Stimulated activated CD4-positive, alpha-beta T cell treated with anti-CD3 and anti-CD28 coated beads, TNF-alpha, amount 100 ng/mL, for 1 hour (primary cell): Measurements from ENCODE around the gene MYL11.

Source experiments
- DNase-seq, 3 donors: peaks; one replicate each; pipeline ENCODE4 v3.0.0-alpha.2; 2020; ENCODE audit warnings: low read depth in 3 of 3, low spot score in 1 of 3

Gene MYL11

DNA sequence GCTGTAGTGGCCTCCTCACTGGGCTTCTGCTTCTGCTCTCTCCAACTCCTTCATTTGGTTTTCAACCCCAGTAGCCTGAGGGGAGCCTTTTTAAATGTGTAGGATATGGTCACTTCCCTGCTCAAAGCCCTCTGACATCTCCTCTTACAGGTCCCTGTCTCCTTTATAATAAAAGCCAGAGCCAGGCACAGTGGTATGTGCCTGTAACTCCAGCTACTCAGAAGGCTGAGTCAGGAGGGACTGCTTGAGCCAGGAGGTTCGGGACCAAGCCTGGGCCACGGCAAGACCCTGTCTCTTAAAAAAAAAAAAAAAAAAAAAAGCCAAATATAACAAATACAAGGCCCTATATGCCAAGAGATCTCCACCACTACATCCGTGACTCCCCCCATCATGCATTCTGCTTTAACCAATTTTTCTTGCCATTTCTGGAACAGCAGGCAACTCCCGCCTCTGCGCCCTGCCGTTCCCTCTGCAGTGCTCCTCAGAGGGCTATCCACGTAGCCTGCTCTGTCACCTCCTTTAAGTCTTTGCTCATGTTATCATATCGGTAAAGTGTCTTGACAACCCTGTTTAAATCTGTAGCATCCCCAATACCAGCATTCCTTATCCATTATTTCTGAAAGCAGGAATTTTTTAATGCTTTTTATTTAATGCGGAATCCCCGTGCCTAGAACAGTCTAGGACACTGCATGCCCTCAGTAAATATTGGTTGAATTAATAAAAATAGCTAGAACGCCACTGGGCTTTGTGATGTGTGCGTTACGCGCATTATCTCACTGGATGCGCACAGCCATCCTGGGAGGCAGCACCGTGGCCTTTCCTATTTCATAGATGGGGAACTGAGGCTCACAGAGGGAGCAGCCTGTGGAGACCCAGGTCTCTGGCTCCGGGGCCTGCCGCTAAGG lies 42.3 kb downstream of the MYL11 start:
- no peak for DNase-seq

DNA sequence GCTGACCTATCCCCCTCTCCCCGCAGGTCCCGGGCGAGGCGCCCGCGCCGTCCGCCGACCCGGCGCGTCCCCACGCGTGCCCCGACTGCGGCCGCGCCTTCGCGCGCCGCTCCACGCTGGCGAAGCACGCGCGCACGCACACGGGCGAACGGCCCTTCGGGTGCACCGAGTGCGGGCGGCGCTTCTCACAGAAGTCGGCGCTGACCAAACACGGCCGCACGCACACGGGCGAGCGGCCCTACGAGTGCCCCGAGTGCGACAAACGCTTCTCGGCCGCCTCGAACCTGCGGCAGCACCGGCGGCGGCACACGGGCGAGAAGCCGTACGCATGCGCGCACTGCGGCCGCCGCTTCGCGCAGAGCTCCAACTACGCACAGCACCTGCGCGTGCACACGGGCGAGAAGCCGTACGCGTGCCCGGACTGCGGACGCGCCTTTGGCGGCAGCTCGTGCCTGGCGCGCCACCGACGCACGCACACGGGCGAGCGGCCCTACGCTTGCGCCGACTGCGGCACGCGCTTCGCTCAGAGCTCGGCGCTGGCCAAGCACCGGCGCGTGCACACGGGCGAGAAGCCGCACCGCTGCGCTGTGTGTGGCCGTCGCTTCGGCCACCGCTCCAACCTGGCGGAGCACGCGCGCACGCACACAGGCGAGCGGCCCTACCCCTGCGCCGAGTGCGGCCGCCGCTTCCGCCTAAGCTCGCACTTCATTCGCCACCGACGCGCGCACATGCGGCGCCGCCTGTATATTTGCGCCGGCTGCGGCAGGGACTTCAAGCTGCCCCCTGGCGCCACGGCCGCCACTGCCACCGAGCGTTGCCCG lies 43.1 kb downstream of the MYL11 start:
- DNase-seq: peak; percentile 74 to 82 (median 74)

DNA sequence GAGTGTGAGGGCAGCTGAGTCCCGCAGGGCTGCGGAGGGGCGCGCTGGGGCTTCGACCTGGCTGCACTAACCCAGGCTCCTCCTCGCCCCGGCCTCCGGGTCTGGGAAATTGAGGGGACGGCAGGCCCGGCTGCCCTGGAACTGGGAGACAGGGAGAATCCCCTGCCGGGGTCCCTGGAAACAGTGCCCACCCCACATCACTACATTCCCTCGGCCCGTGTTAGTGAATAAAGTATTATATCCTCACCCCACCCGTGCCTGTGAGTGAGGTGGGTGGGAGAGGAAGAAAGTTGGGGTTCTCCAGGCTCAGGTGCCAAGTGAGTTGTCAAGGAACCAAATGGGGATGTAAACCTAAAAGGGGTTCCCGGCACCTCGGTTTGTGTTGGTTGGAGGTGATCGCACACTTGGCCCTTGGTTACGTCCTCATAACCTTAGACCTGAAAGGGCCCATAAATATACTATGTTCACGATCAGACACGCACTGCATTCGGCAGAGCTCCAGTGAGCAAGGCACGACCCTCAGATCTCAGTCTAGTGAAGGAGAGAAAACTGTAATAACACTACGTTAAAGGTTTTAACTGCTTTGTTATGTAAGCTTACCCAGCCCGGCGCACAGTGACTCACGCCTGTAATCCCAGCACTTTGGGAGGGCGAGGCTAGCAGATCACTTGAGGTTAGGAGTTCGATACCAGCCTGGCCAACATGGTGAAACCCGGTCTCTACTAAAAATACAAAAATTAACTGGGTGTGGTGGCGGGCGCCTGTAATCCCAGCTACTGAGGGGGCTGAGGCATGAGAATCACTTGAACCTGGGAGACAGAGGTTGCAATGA lies 44.0 kb downstream of the MYL11 start:
- DNase-seq: no peak

DNA sequence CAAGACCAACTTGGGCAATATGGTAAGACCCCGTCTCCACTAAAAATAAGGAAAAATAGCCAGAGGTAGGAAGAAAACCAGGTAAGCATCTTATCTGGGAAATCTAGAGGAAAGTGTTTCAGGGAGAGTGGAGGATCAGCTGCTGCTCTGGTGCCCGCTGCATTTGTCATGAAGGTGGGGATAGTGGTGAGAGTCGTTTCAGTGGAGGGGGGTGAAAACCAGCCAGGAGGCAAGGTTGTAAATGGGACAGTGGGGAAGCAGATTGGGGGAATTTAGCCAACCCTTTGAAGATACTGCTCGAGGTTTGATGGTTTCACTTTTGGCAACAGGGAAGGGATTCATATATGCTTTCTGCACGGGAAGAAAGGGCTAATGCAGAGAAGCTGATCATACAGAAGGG lies 46.4 kb downstream of the MYL11 start:
- no peak for DNase-seq
